NCI-H146 treated with DMSO at 0.1 percent for 48 hours (cell line): Measurements from ENCODE around the gene FLT4.

ENCODE experiments used
- DNase-seq: peaks from one replicate; lab custom pipeline; 2025; ENCODE audit not compliant: unreplicated experiment; lab: John Stamatoyannopoulos, UW

FLT4 gene

DNA sequence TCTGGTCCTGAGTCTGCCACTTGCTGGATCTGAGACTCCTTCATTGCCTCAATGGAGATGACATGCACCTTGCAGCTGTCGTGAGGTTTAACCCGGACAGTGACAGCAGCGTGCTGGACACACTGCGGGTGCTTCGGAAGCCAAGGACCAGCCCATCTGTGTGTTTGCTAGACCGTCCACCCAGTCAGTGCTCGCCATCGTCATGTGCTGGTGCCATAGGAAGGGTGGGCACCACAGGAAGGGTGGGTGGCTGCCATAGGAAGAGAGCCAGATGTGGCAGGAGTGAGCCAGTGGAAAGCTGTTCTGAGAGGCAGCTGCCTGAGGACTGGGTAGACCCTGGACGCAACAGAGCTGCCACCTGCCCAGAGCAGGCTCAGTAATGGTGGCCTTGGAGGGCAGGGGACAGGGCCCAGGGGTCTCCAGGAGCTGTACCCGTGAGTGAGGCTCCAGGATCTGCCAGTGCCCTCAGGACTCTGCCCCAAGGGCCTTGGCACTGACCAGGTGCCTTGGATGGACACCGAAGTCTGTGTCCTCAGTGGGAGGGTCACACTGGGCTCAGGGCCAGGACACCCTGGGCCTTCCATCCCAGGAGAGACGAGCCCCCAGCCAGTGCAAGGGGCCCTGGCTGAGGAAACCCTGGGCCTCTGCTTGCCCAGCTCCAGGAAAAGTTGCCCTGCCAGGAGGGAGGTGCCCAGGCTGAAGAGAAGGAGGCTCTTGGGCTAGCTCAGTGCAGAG, 21.8 kb downstream of the FLT4 start:
- DNase-seq, result no peak

DNA sequence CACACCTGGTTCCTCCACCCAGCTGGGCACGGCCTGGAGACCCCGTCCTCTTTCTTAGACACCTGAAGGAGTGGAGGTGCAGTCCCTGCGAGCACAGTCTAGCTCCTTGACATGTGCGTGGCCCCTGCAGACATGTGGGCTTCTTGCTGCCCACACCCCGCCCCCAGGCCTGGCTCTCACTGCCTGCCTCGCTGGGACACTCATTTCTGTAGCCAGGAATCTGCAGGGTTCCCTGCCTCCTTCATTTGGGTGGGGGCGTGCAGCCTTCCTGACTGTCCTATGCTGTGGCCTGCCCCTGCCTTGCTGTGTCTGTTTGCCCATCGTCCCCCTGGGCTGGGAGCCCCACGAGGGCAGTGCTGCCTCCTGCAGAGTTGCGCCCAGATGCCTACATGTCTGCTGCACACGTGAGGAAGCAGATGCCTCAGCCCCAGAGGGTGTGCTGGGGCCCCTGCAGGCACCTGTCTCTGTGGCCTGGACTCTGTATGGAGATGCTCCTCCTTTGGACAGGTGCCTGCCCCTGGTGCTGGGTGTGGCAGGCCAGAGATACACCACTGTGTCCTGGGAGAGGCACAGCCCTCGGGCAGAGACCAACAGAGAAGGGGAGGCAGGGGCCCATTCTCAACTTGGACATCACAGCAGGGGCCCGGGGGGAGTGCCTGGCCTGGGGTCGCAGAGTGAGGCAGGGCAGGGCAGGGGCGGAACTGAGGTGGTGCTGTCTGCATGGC, 22.6 kb downstream of the FLT4 start:
- no peak for DNase-seq

DNA sequence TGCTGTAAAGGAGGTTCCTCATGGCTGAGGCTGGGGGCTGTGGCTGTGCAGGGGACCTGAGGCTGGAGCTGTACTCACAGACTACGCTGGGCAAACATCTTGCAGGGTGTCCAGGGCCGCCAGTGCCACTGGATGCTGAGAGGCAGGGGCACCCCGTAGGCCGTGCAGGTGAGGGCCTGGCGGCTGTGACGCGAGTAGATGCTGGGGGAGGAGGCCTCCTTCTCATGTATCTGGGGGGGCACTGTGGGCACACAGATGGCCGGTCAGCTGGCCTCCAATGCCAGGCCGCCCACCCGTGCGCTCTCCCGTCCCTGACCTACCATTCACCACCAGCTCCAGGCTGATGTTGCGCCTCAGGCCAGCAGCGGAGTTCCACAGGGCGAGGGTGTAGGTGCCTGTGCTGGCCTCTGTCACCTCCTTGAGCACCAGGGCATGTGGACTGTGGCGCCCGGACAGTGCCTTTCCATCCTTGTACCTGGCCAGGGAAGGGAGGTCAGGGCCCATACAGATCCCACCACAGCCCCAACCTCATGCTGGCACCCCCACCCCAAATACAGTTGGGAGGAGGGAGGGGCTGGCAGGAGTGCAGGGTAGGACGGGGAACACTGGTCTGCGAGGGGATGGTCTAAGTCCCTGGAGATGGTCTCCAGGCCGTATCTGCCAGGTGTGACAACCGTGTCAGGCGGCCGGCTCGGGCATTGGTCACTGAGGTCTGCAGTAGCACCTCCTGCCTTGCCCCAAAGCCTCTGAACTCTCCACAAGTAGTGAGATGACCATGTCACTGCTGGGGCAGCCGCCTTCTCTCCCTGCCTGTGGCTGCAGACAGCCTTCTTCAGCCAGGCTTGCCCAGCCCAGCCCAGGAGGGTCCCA, 23.4 kb downstream of the FLT4 start:
- no peak for DNase-seq

DNA sequence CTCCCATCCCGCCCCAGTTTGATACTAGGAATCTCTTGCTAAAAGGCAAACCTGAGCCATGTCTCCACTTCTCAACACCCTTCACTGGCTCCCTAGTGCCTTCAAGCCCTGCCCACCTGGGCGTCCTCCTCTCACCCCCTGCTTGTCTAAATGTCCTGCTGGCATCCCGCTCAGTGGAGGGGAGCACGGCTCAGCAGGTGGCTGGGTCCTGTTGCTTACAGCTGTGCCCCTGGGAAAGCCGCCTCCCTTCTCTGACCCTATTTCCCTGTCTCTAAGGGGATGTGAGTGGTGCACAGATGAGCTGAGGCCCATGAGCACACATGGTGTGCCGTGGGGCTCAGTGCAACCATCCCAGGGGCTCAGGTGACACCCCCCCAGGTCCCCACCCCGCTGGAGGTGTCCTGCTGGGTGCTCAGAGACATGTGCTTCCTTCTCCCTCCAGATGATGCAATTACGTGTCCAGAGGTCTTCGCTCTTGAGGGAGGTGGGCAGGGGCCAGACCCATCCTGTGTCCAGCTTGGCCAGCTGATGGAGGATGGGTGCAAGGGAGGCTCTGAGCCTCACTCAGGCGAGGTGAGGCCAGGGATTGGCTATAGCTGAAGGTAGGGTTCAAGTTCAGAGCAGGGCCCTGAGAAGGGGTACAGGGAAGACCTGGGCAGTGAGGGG, 24.1 kb downstream of the FLT4 start:
- DNase-seq, result no peak

DNA sequence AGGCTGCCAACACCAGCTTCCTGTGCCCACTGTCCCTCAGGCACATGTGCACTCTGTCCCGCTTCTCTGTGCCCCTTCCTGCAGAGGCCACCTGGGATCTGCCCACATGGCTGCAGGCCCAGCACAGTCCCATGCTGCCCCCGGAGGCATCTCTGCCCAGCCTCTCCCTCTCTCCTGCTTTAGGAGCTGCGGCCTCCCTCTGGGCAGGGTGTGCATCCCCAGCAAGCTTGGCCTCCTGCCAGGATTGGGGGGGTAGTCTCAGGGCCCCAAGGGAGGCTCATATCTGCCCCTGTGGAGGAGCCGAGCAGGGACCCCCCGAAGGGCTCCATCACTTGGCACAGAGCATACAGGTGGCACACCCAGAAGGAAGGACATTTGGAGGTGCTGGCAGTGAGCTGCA, 24.8 kb downstream of the FLT4 start:
- no peak for DNase-seq

DNA sequence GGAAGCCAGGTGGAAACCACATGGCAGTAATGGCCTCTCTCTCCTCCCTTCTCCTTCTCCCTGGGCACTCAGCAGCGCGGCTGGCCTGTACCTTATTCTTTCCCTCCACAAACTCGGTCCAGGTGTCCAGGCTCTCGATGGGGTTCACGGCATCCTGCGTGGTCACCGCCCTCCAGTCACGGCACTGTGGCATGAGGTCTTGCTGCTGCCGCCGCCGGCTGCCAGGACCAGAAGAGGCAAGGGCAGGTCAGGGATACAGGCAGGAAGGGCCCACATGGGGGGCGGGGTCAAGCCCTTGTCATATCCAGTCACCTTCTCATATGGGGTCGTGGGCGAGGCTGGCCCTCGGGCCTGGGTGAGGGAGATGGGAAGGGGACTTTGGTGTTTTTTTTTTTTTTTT, 25.6 kb downstream of the FLT4 start:
- no peak for DNase-seq

DNA sequence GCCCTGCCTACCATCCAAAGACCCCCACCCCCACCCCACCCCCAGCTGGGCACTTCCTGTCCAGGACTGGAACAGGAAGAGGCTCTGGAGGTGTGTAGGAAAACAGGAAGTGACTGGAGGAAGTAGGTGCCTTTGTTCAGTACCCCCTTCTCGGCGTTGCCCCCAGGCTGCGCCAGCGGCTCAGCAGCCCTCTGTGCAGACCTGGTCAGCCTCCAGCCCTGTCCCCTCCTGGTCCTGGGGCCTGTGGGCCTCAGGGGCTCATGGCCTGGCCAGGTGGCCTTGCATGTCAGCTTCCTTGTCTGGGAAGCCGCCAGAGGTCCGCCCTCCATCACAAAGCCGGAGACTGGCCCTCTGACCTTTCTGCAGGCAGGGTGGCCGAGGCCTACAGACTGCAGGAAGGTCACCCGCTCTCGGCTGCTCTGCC, 26.0 kb downstream of the FLT4 start:
- DNase-seq, result no peak

DNA sequence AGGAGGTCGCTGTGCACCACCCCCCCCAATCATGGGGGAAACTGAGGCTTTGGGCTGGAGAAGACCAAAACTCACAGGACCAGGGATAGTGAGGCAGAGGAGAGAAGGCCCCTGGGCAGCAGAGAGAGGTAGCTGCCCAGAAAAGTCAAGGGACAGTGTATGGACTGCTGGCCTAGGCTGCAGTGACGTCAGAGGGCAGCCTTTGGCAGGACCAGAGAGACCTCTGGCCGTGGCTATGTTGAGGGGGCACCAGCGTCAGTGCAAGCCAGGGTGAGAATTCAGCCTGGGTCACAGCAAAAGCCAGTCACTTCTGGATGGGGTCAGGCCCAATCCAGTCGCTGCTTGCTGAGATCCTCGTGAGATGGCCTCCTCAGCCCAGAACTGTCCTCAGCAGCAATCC, 26.5 kb downstream of the FLT4 start:
- no peak for DNase-seq

DNA sequence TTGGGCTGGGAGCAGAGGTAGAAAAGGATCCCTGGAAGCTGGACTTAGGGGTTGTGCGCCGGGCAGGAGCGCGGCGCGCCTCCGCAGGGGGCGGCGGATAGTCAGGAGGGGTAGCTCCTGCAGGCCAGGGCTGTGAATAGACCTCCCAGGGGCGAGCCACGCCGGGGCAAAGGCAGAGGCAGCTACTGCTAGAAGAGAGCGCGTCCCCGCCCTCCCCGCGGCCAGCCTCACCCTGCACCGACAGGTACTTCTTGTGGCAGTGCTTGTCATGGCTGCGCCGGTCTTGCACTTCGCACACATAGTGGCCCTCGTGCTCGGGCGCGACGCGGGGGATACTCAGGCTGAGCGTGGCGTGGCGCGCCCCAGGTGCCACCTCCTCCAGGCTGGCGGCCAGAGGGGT, 28.1 kb downstream of the FLT4 start:
- DNase-seq, result no peak

DNA sequence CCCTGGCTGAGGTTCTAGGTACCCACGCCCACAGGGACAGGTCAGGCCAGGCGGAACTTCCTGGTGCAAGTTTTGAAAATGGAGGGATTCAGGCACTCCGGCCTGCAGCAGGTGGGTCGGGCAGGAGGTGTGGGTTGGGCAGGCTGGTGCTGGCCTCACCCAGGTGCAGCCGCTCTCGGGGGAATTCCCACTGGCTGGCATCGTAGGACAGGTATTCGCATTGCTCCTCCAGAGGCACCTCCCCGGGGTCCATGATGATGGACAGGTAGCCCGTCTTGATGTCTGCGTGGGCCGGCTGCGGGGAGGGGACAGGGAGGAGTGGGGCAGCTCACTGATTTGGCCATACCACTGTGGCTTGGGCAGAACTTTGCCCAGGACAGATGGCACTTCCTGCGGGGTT, 29.4 kb downstream of the FLT4 start:
- DNase-seq, result no peak

DNA sequence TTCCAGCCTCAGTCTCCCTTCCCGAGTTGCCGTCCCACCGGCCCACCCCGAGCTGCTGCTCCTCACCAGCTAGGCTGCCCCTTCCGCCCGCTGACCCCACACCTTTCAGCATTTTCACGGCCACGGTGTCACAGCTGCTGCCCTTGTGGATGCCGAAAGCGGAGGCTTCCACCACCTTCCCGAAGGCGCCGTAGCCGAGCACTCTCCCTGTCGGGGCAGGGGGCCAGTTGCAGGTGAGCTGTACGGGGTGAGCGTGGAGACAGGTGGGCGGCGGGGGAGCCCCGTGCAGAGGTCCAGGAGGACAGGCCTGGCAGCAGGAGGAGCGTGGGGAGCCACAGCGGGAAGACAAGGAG, 29.9 kb downstream of the FLT4 start:
- DNase-seq, result no peak

DNA sequence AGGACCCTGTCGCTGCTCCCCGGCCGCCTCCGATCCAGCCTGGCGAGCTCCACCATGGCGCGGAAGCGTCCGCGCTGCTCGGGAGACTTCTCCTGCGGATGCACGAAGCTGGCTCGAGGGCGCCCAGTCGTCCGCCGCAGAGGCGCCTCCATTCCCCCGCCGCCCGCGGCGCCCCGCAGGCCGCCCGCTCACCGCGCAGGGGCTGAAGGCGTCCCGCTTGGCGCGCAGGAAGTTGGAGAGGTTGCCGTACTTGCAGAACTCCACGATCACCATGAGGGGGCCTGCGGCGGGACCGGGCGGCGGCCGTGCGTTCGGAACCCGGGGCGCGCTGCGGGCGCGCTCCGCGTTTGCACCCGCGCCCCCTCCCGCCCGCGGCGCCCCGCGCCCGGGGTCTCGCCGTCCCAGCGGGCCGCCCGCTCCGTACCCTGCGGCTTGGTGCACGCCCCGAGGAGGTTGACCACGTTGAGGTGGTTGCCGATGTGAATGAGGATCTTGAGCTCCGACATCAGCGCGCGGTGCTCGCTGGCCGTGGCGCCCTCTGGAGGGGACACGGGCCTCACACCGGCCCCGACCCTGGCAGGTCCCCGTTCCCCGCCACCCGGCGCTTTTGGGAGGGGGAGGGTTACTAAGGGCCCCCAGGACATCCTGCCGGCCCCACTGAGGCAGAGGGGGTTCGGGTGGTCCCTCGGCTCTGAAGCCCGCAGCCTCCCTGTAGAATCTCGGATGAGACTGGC, 30.4 kb downstream of the FLT4 start:
- no peak for DNase-seq

DNA sequence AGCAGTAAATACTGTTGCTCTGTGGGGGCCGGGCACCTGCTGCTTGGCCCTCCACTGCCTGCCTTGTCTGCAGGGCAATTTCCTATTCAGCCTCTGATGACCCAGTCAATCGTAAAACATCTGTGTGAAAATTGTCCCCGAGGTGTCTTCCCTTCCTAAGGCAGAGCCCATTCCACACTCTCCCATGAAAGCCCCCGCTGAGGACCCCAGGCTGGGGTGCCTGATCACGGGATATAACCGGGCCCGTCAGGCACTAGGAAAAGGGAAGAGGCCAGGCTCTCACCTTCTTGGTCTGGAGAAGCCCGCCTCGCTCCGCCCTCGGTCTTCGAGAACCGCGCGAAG, 30.9 kb downstream of the FLT4 start:
- DNase-seq, result no peak

DNA sequence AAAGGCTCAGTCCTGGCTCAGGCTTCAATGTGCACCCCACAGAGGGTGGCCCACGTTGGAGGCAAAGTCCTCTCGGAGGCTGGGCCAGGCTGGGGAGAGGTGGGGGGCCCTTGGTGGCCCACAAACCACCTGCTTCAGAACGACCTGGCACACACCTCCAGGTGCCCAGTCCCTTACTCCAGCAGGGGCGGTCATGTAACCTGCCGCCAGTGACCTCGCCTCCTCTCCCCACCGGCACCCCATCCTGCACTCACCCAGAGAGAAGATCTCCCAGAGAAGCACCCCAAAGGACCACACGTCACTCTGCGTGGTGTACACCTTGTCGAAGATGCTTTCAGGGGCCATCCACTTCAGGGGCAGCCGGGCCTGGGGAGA, 35.6 kb downstream of the FLT4 start:
- no peak for DNase-seq

DNA sequence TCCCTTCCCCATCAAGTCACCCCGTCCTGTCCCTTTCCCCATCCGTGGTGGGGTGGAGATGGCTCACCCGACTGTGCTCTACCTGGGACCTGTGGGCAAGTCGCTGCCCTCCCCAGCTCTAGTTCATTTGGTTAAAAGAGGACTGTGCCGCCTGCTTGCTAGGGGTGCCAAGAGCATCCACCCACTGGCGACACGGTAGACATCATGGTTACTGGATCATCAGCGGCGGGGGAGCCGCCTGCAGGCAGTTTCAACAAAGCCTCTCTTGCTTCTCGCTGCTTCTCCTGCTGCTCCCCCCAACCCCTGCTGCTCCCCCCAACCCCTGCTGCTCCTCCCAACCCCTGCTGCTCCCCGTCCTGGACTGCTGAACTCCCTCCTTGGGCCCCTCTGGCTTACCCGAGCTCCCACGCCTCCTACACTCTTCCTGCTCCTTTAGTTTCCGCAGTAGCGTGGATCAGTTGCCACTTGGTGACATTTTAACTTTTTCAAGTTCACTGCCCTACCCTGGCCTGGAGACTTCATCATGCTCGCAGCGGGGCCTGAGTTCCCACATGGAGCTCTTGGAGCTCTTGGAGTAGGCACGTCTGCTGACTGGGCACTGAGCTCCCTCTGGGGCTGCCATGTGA, 36.1 kb downstream of the FLT4 start:
- no peak for DNase-seq

DNA sequence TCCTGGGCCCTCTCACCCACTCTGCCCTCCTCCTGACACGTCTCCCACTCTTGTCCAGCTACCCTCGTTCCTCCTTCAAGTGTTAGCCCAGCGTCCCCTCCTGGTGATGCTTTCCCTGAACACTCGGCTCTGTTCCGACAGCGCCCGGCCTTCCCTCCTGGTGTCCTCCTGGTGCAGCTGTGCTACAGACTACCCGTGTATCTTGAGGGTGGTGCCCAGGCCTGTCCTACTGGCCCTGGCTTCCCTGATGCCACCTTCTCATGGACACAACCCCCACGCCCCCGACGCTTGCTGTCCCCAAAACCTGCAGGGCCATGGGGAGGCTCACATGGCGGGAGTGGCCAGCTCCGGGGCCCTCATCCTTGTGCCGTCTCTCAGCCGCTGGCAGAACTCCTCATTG, 36.7 kb downstream of the FLT4 start:
- no peak for DNase-seq

DNA sequence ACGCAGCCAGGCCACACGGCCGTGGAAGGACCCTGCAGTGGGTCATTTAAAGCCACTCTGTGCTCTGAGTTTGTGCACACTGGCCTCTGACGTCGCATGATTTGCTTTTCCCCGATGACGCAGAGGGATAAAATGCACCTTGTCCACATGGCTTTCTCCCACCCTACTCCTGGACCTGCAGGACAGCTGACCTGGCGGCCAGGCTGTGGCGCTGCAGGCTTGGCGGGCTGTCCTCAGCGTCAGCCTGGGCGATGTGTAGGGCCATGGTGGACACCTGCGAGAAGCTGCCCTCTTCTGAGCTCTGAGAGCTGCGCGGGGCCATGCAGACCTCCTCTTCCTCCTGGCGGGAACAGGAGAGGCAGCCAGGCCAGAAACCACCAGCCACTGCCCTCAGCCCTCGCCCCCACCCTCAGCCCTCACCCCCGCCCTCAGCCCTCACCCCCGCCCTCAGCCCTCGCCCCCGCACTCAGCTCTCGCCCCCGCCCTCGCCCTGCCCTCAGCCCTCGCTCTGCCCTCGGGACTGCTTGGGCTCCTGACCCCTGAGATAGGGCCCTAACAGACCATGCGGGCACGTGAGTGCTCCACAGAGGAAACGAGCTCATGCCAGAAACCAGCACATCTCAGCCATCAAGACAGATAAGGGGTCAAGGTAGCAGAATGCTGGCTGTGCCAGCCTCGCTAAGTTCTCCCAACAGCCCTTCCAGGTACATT, 38.1 kb downstream of the FLT4 start:
- no peak for DNase-seq

DNA sequence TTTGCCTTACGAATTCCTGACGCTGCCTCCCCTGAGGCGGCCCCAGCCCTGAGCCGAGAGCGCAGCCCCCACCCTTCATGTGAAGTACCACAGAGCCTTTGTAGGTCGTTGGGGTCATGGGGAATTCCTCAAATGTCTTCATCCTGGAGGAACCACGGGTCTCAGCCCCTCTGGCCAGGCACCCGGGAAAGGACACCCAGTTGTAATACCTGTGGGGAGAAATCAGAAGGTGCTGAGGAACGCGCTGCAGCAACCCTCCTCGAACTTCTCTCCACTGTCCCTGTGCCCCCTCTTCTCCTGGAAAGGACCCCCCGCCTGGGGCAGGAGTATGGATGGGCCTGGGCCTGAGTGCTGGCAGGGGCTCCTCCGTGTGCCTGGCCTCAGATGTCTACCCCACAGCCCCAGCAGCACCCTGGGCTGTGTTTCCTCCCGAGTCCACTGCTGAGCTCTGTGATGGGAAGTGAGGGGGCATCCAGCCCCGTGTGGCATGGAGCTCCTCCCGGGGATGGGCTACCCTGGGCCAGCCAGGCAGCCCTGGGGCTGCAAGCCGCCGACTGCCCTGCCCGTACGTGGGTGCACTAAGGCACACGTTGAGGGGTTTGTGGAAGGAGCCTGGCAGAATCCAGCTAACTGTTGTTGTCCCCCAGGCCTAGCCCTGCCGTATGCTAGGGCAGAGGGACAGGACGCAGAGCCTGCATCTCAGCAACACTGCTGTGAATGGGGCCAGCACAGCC, 39.4 kb downstream of the FLT4 start:
- no peak for DNase-seq

DNA sequence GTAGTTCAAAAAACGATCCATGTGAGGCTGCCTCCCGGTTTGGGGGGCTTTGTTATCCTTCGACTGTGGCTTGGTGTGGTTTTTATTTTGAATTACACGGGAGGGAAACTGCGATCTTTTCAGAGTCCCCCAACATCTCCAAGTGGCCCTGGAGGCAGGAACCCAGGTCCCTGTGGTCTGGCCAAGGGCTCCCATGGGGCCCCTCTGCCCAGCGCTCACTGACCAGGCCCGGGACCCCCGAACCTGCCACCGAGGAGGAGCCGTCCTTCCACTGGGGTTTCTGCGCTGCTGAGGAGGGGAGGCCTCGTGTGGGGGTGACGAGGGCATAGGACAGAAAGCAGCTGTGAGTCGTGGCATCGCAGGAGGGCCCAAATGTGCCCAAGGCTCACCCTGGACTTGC, 40.0 kb downstream of the FLT4 start:
- no peak for DNase-seq
